IMR-90 (cell line): Measurements from ENCODE around the gene SLC5A7. TPM values are rescaled to one million over a fixed set of nuclear protein-coding genes. Genes with fewer than 3 reads are reported as not detected.

Source experiments
- ATAC-seq: fragments of 200-7000 bp; cut with Tn5 transposase; 2 replicates; pipeline ENCODE4 v1.9.1; 2020; ENCODE audit warnings: low read depth, mild to moderate bottlenecking, moderate library complexity
- BruUV-seq: library from RNA; stranded (reverse); fragments of 400-500 nt; replicated peaks from 2 replicates; lab custom pipeline; 2021; lab: Mats Ljungman, UMichigan
- CTCF ChIA-PET: fragments of 300-600 bp; formaldehyde crosslinking; extraction: SDS; loops from one replicate; lab custom pipeline; 2021; ENCODE audit warnings: antibody characterized with exemption; lab: Yijun Ruan, JAX
- POLR2A ChIA-PET: fragments of 300-600 bp; sonication (Branson Sonifier 250); formaldehyde crosslinking; loops from one replicate; lab custom pipeline; 2022; ENCODE audit warnings: antibody characterized with exemption; ENCODE audit not compliant: unreplicated experiment; lab: Charles Lee
- DNase-seq: peaks from one replicate; pipeline ENCODE4 v3.0.0; 2013
- H2AFZ ChIP-seq: replicated peaks from 2 replicates; pipeline ENCODE3; 2013; ENCODE audit warnings: low read length, mild to moderate bottlenecking; ENCODE audit not compliant: poor library complexity
- H2AK5ac ChIP-seq: 2 replicates; pipeline ENCODE4 v1.6.1; 2013; ENCODE audit warnings: low read depth, low read length, inconsistent platforms
- H2AK9ac ChIP-seq: replicated peaks from 2 replicates; pipeline ENCODE3; 2013; ENCODE audit warnings: mild to moderate bottlenecking, low read depth, low read length, moderate library complexity; ENCODE audit not compliant: poor library complexity
- H2BK120ac ChIP-seq: 2 replicates; pipeline ENCODE4 v1.6.1; 2013; ENCODE audit warnings: low read depth, low read length, inconsistent platforms
- H2BK15ac ChIP-seq: 3 replicates; pipeline ENCODE4 v1.6.1; 2013; ENCODE audit warnings: low read depth, low read length, inconsistent platforms
- H2BK20ac ChIP-seq: 2 replicates; pipeline ENCODE4 v1.6.1; 2013; ENCODE audit warnings: low read depth, mild to moderate bottlenecking, inconsistent platforms, low read length, moderate library complexity
- H2BK5ac ChIP-seq: 2 replicates; pipeline ENCODE4 v1.6.1; 2013; ENCODE audit warnings: mild to moderate bottlenecking, low read depth, low read length, inconsistent platforms; ENCODE audit not compliant: poor library complexity, severe bottlenecking
- H3K14ac ChIP-seq: replicated peaks from 2 replicates; pipeline ENCODE4 v1.6.1; 2013; ENCODE audit warnings: low read depth, low read length, inconsistent platforms
- H3K18ac ChIP-seq: 2 replicates; pipeline ENCODE4 v1.6.1; 2013; ENCODE audit warnings: low read depth, low read length, control low read depth
- H3K23ac ChIP-seq: 2 replicates; pipeline ENCODE4 v1.6.1; 2013; ENCODE audit warnings: low read depth, low read length, inconsistent platforms
- H3K27ac ChIP-seq: 2 replicates; pipeline ENCODE4 v1.5.1; 2013; ENCODE audit warnings: mild to moderate bottlenecking, control low read depth, low read length; ENCODE audit not compliant: insufficient read depth
- H3K27me3 ChIP-seq: 2 replicates; pipeline ENCODE4 v1.6.1; 2013; ENCODE audit warnings: low read length; ENCODE audit not compliant: control insufficient read depth, insufficient read depth
- H3K36me3 ChIP-seq: 2 replicates; pipeline ENCODE4 v1.6.1; 2013; ENCODE audit warnings: low read length, mixed read lengths; ENCODE audit not compliant: control insufficient read depth, insufficient read depth
- H3K4ac ChIP-seq: 2 replicates; pipeline ENCODE4 v1.6.1; 2013; ENCODE audit warnings: low read depth, low read length, inconsistent platforms
- H3K4me1 ChIP-seq: 2 replicates; pipeline ENCODE4 v1.6.1; 2013; ENCODE audit warnings: low read length, mixed read lengths; ENCODE audit not compliant: control insufficient read depth, insufficient read depth
- H3K4me2 ChIP-seq: 2 replicates; pipeline ENCODE4 v1.6.1; 2013; ENCODE audit warnings: low read depth, mild to moderate bottlenecking, control low read depth, low read length, moderate library complexity
- H3K4me3 ChIP-seq: 2 replicates; pipeline ENCODE4 v1.5.1; 2013; ENCODE audit warnings: low read depth, mild to moderate bottlenecking, control low read depth, low read length, moderate library complexity; ENCODE audit not compliant: insufficient read depth
- H3K56ac ChIP-seq: 2 replicates; pipeline ENCODE4 v1.6.1; 2013; ENCODE audit warnings: low read length, inconsistent platforms; ENCODE audit not compliant: insufficient read depth; ENCODE audit errors: extremely low read depth
- H3K79me1 ChIP-seq, 2 experiments: 2 replicates each; pipeline ENCODE4 v1.6.1; 2013; ENCODE audit warnings: low read length in 2 of 2, inconsistent platforms in 1 of 2, low read depth in 1 of 2
- H3K9ac ChIP-seq: 2 replicates; pipeline ENCODE4 v1.6.1; 2013; ENCODE audit warnings: low read depth, low read length, control low read depth
- H3K9me1 ChIP-seq: 2 replicates; pipeline ENCODE4 v1.6.1; 2013; ENCODE audit warnings: low read length, inconsistent platforms; ENCODE audit not compliant: insufficient read depth
- H3K9me3 ChIP-seq: 2 replicates; pipeline ENCODE4 v1.6.1; 2013; ENCODE audit warnings: low read length; ENCODE audit not compliant: control insufficient read depth, insufficient read depth
- H4K20me1 ChIP-seq: 2 replicates; pipeline ENCODE4 v1.6.1; 2013; ENCODE audit warnings: low read length, inconsistent platforms; ENCODE audit not compliant: insufficient read depth
- H4K5ac ChIP-seq: 2 replicates; pipeline ENCODE4 v1.6.1; 2013; ENCODE audit warnings: mild to moderate bottlenecking, low read depth, low read length, control low read depth
- H4K8ac ChIP-seq, 2 experiments: 2 replicates each; pipeline ENCODE4 v1.6.1; 2013; ENCODE audit warnings: low read depth in 2 of 2, low read length in 2 of 2, control low read depth in 1 of 2, inconsistent platforms in 1 of 2
- H4K91ac ChIP-seq: 2 replicates; pipeline ENCODE4 v1.6.1; 2013; ENCODE audit warnings: low read depth, low read length, inconsistent platforms; ENCODE audit not compliant: insufficient read depth
- CEBPB ChIP-seq: IDR thresholded peaks from 2 replicates; pipeline ENCODE4 v1.6.1; 2012; ENCODE audit warnings: low read depth, low read length, improper control_type of control experiment
- RCOR1 ChIP-seq: IDR thresholded peaks from 2 replicates; pipeline ENCODE4 v1.6.1; 2012; ENCODE audit warnings: mild to moderate bottlenecking, low read length, improper control_type of control experiment; ENCODE audit not compliant: insufficient replicate concordance
- dilution Hi-C: fragments of 300-500 bp; cut with HindIII; formaldehyde crosslinking; loops from one replicate; pipeline ENCODE4 v1.14.3; 2018; ENCODE audit warnings: low sequenced_read_pairs; ENCODE audit not compliant: unreplicated experiment
- in situ Hi-C: fragments of 300-500 bp; cut with MboI; formaldehyde crosslinking; loops from 3 replicates; pipeline ENCODE4 v1.14.3; 2019; ENCODE audit warnings: low sequenced_read_pairs, inconsistent platforms, mixed read lengths
- intact Hi-C: fragments of 100-400 bp; cut with micrococcal nuclease; formaldehyde crosslinking; loops from 2 replicates; pipeline ENCODE4 v1.10.0; 2022
- polyA plus RNA-seq, 3 experiments: library from polyadenylated mRNA; depleted of rRNA; stranded (reverse); fragments of >200 nt; gene quantifications; 2 replicates each; pipeline ENCODE4 v1.2.3, GENCODE V29; 2012; ENCODE audit warnings: low replicate concordance in 1 of 3
- total RNA-seq: library from RNA; depleted of rRNA; stranded (reverse); fragments of >200 nt; gene quantifications from 2 replicates; pipeline ENCODE4 v1.2.3, GENCODE V29; 2012

The SLC5A7 gene
- total and polyA plus RNA-seq, 2 of the 4 experiments (the other 2 are of a cell fraction): not detected

DNA sequence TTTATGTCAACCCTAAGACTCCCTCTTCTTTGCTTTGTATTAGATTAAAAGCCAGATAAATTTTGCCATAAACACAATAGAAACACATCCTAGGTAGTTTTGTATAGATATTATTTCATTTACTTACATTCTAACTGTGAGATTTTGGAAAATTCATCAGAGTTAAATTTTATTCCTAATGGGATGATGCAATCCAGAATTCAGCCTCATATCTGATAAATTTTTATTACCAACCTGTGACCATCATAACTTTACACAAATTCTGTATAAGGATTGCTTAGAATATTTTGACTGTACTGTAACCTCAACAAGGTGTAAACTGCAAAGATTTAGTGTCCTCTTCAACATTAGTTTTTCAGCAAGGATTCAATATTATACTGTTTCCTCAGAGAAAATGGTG, 4.4 kb downstream of the SLC5A7 start:
- ATAC-seq: no peak
- Histone ChIP-seq H2BK15ac (no peak overlapping the region), H2BK20ac (no peak overlapping the region), H4K20me1 (no peaks in the 10 kb centered on the region), H3K56ac (no peak overlapping the region), H3K4ac (no peak overlapping the region), H3K9me1 (no peaks in the 10 kb centered on the region), H2AK9ac (no peak overlapping the region), H4K5ac (no peak overlapping the region), H2AFZ (no peak overlapping the region), H3K27ac (no peak overlapping the region), H3K23ac (no peak overlapping the region), H3K36me3 (no peaks in the 10 kb centered on the region), H3K18ac (no peak overlapping the region), H2BK5ac (no peak overlapping the region), H3K14ac (no peak overlapping the region), H4K8ac (no peak overlapping the region), H4K91ac (no peak overlapping the region), H3K9me3 (no peaks in the 10 kb centered on the region), H3K27me3 (no peaks in the 10 kb centered on the region; the same call in 1 of the 2 replicates), H2AK5ac (no peak overlapping the region), H3K4me3 (no peak overlapping the region), H3K9ac (no peak overlapping the region), H2BK120ac (no peak overlapping the region), H3K79me1 (no peaks in the 10 kb centered on the region), H3K4me2 (no peak overlapping the region), H3K4me1 (no peaks in the 10 kb centered on the region)
- in situ Hi-C loops (no loop called here), dilution Hi-C loops (no loop called here), intact Hi-C loops (no loop called here)
- TF ChIP-seq CEBPB (peak; percentile 55; the same call in 1 of the 2 replicates), RCOR1 (no peak)
- ChIA-PET POLR2A (no interaction called here), CTCF (interaction anchor here (0.6 kb wide), 1 partner anchor 228 kb away, joined by 5 read pairs; no protein-coding TSS in a partner anchor)
- BruUV-seq: no TSS peak
- DNase-seq: no peak
